Activated gamma-delta T cell treated with anti-CD3 and anti-CD28 coated beads, Interleukin-2, amount 50 U/mL, for 16 hours (primary cell): ENCODE data around the gene ZNF878.
"Not testable (repeated sequence)": the region's sequence is repeated elsewhere in the genome, so short reads cannot be mapped to it uniquely, and the experiment has no call there.

Experiments
- DNase-seq: peaks from one replicate; pipeline ENCODE4 v3.0.0-alpha.2; 2020; ENCODE audit warnings: low read depth

Gene ZNF878

GRCh38 chr19:12052497-12053169, at the start of gene ZNF878:
Gene ZNF878 (minus strand): TSS chr19:12052961. CDS start chr19:12052801, 160 bp downstream.
- no peak for DNase-seq

GRCh38 chr19:12098040-12098439, 45.3 kb upstream of the ZNF878 start:
- no peak for DNase-seq

GRCh38 chr19:12095111-12095790, 42.5 kb upstream of the ZNF878 start:
- DNase-seq = no peak

GRCh38 chr19:12093777-12094176, 41.0 kb upstream of the ZNF878 start:
- DNase-seq = no peak

- DNase-seq = no peak
Measured at GRCh38 chr19:12092956-12093355, 40.2 kb upstream of the ZNF878 start.

- peak; percentile 7 for DNase-seq
Measured at GRCh38 chr19:12092065-12092867, 39.5 kb upstream of the ZNF878 start.

- DNase-seq = peak; percentile 38
Measured at GRCh38 chr19:12090807-12091206, 38.0 kb upstream of the ZNF878 start.

- DNase-seq = no peak
Measured at GRCh38 chr19:12085074-12085818, 32.5 kb upstream of the ZNF878 start.

GRCh38 chr19:12083336-12083735, 30.6 kb upstream of the ZNF878 start:
- DNase-seq = not testable (repeated sequence)

GRCh38 chr19:12077375-12077774, 24.6 kb upstream of the ZNF878 start:
- DNase-seq = no peak

GRCh38 chr19:12076331-12076730, 23.6 kb upstream of the ZNF878 start:
- not testable (repeated sequence) for DNase-seq

- DNase-seq = no peak
Measured at GRCh38 chr19:12075538-12076139, 22.9 kb upstream of the ZNF878 start.

- DNase-seq = peak; percentile 51
Measured at GRCh38 chr19:12064590-12065538, 12.1 kb upstream of the ZNF878 start, which contains the start of gene ZNF844. Gene ZNF844 (plus strand): TSS chr19:12064731. CDS start chr19:12064874, 143 bp downstream.

GRCh38 chr19:12055784-12056183, 3.0 kb upstream of the ZNF878 start:
- no peak for DNase-seq

GRCh38 chr19:12052091-12052496, 667 bp downstream of the ZNF878 start:
- no peak for DNase-seq

- no peak for DNase-seq
Measured at GRCh38 chr19:12047868-12048267, 4.9 kb downstream of the ZNF878 start.

GRCh38 chr19:12043752-12044422, 8.9 kb downstream of the ZNF878 start:
- DNase-seq = no peak

- DNase-seq = no peak
Measured at GRCh38 chr19:12042893-12043292, 9.9 kb downstream of the ZNF878 start.

- DNase-seq = peak; percentile 45
Measured at GRCh38 chr19:12035220-12036172, 17.3 kb downstream of the ZNF878 start, which contains the start of gene ZNF433. Gene ZNF433 (minus strand): TSS chr19:12035679. CDS start chr19:12035539, 140 bp downstream.
